ENCODE data around the gene GMDS.

DNA sequence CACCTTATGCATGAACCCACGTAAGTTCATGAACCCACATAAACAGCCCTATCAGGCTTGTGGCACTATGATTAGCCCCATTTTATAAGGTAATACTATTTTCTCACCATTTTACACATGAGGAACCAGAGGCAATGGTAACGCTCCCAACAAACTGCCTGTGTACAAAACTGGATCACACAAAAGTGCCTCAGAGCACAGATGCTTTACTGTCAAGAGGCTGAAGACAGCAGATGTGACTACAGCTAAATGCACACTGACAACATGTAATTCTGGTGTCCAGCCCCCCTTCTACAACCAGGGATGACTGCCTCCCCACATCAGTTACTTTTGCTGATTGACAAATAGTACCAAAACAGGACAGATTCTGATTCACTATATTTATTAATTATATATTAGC lies 69.6 kb downstream of the GMDS start:
- no peak for TF ChIP-seq POLR2A (IDR thresholded peaks at IDR 0.05)
- TF ChIP-seq, protein P1, sequence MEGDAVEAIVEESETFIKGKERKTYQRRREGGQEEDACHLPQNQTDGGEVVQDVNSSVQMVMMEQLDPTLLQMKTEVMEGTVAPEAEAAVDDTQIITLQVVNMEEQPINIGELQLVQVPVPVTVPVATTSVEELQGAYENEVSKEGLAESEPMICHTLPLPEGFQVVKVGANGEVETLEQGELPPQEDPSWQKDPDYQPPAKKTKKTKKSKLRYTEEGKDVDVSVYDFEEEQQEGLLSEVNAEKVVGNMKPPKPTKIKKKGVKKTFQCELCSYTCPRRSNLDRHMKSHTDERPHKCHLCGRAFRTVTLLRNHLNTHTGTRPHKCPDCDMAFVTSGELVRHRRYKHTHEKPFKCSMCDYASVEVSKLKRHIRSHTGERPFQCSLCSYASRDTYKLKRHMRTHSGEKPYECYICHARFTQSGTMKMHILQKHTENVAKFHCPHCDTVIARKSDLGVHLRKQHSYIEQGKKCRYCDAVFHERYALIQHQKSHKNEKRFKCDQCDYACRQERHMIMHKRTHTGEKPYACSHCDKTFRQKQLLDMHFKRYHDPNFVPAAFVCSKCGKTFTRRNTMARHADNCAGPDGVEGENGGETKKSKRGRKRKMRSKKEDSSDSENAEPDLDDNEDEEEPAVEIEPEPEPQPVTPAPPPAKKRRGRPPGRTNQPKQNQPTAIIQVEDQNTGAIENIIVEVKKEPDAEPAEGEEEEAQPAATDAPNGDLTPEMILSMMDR (IDR thresholded peaks at IDR 0.05), result no peak
